Skeletal muscle satellite cell (primary cell): ENCODE results near the gene MTARC2.

Experiments
- H3K27me3 ChIP-seq: 2 replicates; pipeline ENCODE4 v1.7.0; 2013; ENCODE audit warnings: low read length; ENCODE audit not compliant: control insufficient read depth, insufficient read depth
- H3K36me3 ChIP-seq: 2 replicates; pipeline ENCODE4 v1.7.0; 2013; ENCODE audit warnings: mild to moderate bottlenecking, control low read depth, low read length; ENCODE audit not compliant: insufficient read depth
- H3K4me1 ChIP-seq: 2 replicates; pipeline ENCODE4 v1.7.0; 2013; ENCODE audit warnings: low read length; ENCODE audit not compliant: control insufficient read depth, insufficient read depth
- H3K4me2 ChIP-seq: 2 replicates; pipeline ENCODE4 v1.7.0; 2013; ENCODE audit warnings: mild to moderate bottlenecking, low read length
- H3K4me3 ChIP-seq: 2 replicates; pipeline ENCODE4 v1.7.0; 2013; ENCODE audit warnings: low read length
- H3K9ac ChIP-seq: 2 replicates; pipeline ENCODE4 v1.7.0; 2013; ENCODE audit warnings: mild to moderate bottlenecking, low read depth, low read length, moderate library complexity
- H3K9me3 ChIP-seq: replicated peaks from 2 replicates; pipeline ENCODE4 v1.7.0; 2013; ENCODE audit warnings: mild to moderate bottlenecking, control low read depth, low read length

Gene MTARC2

DNA sequence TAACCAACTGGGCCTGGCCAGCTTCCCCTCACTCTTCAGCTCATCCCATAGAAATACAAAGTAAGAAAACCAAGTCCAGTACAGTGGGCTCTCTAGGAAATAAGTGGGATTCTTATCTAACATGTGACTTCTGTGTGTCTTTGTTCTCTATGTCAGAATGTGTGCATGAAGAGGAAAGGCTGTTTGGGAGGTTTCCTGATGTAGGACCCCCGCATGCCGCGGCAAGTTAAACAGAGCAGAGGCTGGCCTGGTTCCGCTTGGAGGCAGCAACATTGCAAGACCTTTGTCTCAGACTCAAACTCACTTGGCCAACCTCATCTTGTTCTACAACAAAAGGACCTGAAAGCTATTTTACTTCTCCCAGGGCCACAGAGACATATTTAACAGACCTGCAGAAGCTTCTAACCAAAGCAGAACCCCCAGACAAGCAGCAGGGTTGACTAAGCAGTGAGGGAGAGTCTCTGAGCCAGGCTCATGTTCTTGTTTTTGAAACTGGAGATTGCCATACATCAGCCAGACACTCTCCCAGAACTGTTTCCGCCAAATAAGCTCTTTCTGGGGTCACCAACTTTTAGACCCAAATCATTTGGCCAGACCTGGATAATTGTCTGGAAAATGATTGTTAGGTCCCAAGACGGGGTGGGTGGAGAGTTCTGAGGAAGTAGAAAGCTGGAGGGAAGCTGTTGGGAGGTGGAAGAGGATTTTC lies 6.2 kb downstream of the MTARC2 start:
- peaks cover 13% of the 10 kb centered on the region for H3K36me3 ChIP-seq
- H3K9ac ChIP-seq: no peak overlapping the region
- no peak overlapping the region for H3K4me3 ChIP-seq
- H3K4me2 ChIP-seq: no peak overlapping the region
- peaks cover 7% of the 10 kb centered on the region for H3K4me1 ChIP-seq
- no peaks in the 10 kb centered on the region for H3K9me3 ChIP-seq
- H3K27me3 ChIP-seq: no peaks in the 10 kb centered on the region

DNA sequence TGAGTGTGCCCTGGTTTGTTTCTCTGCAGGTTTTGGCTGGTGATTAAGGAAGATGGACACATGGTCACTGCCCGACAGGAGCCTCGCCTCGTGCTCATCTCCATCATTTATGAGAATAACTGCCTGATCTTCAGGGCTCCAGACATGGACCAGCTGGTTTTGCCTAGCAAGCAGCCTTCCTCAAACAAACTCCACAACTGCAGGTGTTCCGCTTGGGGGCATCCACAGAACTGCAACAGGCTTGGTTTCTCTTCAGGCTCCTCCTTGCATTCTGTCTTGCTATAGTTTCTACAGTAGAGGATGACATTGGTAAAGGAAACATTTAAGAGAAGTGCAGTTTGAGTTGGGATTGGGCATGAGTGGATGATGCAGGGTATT lies 6.8 kb downstream of the MTARC2 start:
- H3K9ac ChIP-seq: no peak overlapping the region
- H3K4me2 ChIP-seq: no peak overlapping the region
- H3K36me3 ChIP-seq: peaks cover 13% of the 10 kb centered on the region
- H3K4me1 ChIP-seq: peaks cover 7% of the 10 kb centered on the region
- no peaks in the 10 kb centered on the region for H3K27me3 ChIP-seq
- no peak overlapping the region for H3K4me3 ChIP-seq
- no peaks in the 10 kb centered on the region for H3K9me3 ChIP-seq

DNA sequence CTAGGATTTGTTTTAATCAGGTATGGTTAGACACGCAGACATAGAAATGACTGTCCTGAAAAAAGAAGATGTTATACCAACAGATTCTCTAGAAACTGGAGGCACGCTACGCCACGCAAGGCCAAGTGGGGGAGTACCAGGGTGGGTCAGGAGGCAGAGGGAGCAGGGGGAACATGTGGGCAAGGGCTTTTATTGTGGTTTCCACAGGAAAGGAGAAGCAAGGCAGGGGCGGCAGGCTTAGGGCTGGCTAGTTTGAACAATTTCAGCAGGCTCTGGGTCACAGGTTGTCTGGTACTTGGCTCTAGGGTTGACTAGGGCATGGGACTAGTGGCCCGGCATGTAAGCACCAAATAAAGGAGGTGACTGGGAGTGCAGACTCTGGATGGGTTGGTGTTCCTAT lies 7.2 kb downstream of the MTARC2 start:
- Histone ChIP-seq H3K27me3 (no peaks in the 10 kb centered on the region), H3K4me1 (peaks cover 3% of the 10 kb centered on the region), H3K4me3 (no peak overlapping the region), H3K36me3 (peaks cover 13% of the 10 kb centered on the region), H3K9ac (no peak overlapping the region), H3K9me3 (no peaks in the 10 kb centered on the region), H3K4me2 (no peak overlapping the region)

GRCh38 chr1:220757441-220757840 lies 9.3 kb downstream of the MTARC2 start:
- H3K4me2 ChIP-seq: no peak overlapping the region
- H3K9ac ChIP-seq: no peak overlapping the region
- H3K4me1 ChIP-seq: no peaks in the 10 kb centered on the region
- H3K9me3 ChIP-seq: no peaks in the 10 kb centered on the region
- H3K4me3 ChIP-seq: no peak overlapping the region
- no peaks in the 10 kb centered on the region for H3K27me3 ChIP-seq
- H3K36me3 ChIP-seq: peaks cover 13% of the 10 kb centered on the region

GRCh38 chr1:220759147-220759546 lies 11.0 kb downstream of the MTARC2 start:
- Histone ChIP-seq H3K36me3 (peaks cover 13% of the 10 kb centered on the region), H3K9ac (no peak overlapping the region), H3K4me3 (no peak overlapping the region), H3K27me3 (no peaks in the 10 kb centered on the region), H3K4me1 (no peaks in the 10 kb centered on the region), H3K4me2 (no peak overlapping the region), H3K9me3 (no peaks in the 10 kb centered on the region)

- Histone ChIP-seq H3K27me3 (no peaks in the 10 kb centered on the region), H3K4me1 (no peaks in the 10 kb centered on the region), H3K4me3 (no peak overlapping the region), H3K9me3 (no peaks in the 10 kb centered on the region), H3K9ac (no peak overlapping the region), H3K4me2 (no peak overlapping the region), H3K36me3 (no peaks in the 10 kb centered on the region)
Observed at GRCh38 chr1:220761688-220762427, 13.7 kb downstream of the MTARC2 start.

DNA sequence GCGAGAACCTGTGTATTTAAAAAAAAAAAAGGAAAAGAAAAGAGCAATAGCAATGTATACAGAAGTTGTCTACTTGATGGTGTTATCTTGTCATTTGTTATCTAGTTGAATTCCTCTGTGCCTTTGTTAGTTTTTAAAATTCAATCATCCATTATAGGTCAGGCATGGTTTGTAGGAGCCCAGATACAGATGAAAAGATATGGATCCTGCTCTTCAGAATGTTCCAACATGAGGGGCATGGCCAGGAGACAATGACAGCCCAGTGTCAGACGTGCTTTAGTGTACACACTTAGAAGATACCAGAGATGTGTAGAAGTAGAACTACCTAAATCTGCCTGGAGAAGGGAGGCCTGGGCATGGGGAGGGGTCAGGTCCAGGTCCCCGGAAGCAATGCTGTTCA lies 16.6 kb downstream of the MTARC2 start:
- H3K4me1 ChIP-seq: no peaks in the 10 kb centered on the region
- no peak overlapping the region for H3K4me2 ChIP-seq
- H3K9ac ChIP-seq: no peak overlapping the region
- H3K36me3 ChIP-seq: no peaks in the 10 kb centered on the region
- no peaks in the 10 kb centered on the region for H3K9me3 ChIP-seq
- H3K27me3 ChIP-seq: no peaks in the 10 kb centered on the region
- no peak overlapping the region for H3K4me3 ChIP-seq

- H3K27me3 ChIP-seq: no peaks in the 10 kb centered on the region
- H3K9me3 ChIP-seq: no peaks in the 10 kb centered on the region
- H3K9ac ChIP-seq: no peak overlapping the region
- no peak overlapping the region for H3K4me3 ChIP-seq
- H3K4me2 ChIP-seq: no peak overlapping the region
- no peaks in the 10 kb centered on the region for H3K36me3 ChIP-seq
- no peaks in the 10 kb centered on the region for H3K4me1 ChIP-seq
Observed at GRCh38 chr1:220767312-220768125, 19.4 kb downstream of the MTARC2 start.

DNA sequence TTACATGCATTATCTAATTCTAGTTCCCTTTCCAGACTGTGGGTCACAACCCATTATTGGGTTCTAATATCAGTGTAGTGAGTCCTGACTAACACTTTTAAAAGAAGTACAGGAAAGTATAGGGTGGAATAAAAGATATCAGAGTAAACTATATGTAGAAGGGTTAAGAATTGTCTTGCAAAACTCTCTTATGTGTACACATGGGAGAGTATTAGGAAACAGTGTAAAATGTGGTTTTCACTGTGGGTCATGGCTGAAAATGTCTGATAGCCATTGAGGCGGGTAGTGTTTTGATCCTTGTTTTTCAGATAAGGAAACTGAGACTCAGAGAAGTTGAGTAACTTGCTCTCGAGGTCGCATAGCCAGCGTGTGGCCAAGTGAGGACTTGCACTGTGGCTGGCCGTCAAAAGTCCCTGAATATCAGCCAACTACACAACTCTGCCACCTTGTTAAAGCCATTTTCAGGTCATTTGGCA lies 20.0 kb downstream of the MTARC2 start:
- Histone ChIP-seq H3K4me1 (no peaks in the 10 kb centered on the region), H3K4me3 (no peak overlapping the region), H3K27me3 (no peaks in the 10 kb centered on the region), H3K36me3 (no peaks in the 10 kb centered on the region), H3K4me2 (no peak overlapping the region), H3K9me3 (no peaks in the 10 kb centered on the region), H3K9ac (no peak overlapping the region)

DNA sequence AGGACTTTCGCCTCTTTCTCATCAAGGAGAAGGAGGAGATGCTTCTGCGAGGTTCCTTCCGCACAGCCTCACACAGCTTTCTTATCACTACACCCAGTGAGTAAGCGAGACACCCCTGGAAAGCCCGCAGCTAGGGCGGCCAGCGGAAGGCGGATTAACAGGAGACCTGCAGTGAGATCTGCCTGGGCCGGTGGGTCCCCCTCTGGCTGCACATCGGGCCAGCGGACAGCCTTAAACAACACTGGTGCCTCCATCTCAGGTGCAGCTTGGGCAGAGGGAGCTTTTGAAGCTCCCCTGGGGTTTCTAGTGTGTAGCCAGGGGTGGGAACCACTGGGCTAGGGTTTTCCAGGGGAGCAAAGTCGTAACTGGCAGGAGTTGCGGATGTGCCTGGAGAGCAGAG lies 21.1 kb downstream of the MTARC2 start:
- Histone ChIP-seq H3K4me1 (no peaks in the 10 kb centered on the region), H3K4me3 (no peak overlapping the region), H3K9ac (no peak overlapping the region), H3K9me3 (no peaks in the 10 kb centered on the region), H3K36me3 (no peaks in the 10 kb centered on the region), H3K4me2 (no peak overlapping the region), H3K27me3 (no peaks in the 10 kb centered on the region)

DNA sequence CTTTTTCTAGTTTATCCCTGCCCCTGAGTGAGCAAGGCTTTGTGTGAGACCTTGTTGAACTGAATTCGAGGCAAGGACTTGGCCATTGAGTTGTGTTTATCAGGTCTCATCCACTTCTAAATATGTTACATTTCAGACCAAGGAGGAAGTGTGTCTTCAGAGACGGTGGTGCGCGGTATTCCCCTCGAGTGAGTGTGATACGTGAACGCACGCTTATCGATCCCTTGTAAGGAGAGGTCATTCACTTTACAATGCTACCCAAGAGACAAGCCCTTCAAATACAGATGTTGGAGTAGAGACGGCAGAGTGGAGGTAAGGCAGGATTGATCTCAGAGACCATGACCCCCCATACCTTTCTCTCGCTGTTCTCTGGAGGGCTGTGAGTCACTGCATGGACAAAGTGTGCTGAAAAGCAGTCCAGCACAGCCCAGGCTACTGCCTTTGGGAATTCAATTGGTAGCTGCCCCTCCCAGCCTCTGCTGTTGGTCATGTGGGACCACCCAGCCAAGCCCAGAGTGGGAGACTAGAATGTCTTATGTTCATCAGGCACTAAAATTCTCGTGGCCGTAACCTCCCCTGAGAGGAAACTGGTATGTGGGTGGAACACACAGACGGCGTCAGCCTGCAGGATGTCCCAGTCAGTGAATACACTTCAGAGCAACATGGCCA lies 22.3 kb downstream of the MTARC2 start:
- H3K27me3 ChIP-seq: no peaks in the 10 kb centered on the region
- no peaks in the 10 kb centered on the region for H3K9me3 ChIP-seq
- H3K4me3 ChIP-seq: no peak overlapping the region
- no peak overlapping the region for H3K4me2 ChIP-seq
- H3K4me1 ChIP-seq: no peaks in the 10 kb centered on the region
- H3K9ac ChIP-seq: no peak overlapping the region
- H3K36me3 ChIP-seq: no peaks in the 10 kb centered on the region
